WI38 (cell line): Measurements from ENCODE around the gene PEX11G.

ENCODE experiments used
- H3K4me3 ChIP-seq: 2 replicates; pipeline ENCODE4 v1.5.1; 2011; ENCODE audit warnings: low read depth, mild to moderate bottlenecking, control low read depth, low read length
- CTCF ChIP-seq: IDR thresholded peaks from 2 replicates; pipeline ENCODE4 v1.5.1; 2012; ENCODE audit warnings: low read depth, mild to moderate bottlenecking, control low read depth, low read length

Gene PEX11G

GRCh38 chr19:7509625-7510024 is 20.8 kb upstream of the PEX11G start:
- no peak for TF ChIP-seq CTCF
- H3K4me3 ChIP-seq: no peak overlapping the region

- no peak overlapping the region for H3K4me3 ChIP-seq
- no peak for TF ChIP-seq CTCF
Observed at GRCh38 chr19:7507884-7508283, 19.0 kb upstream of the PEX11G start.

- no peak overlapping the region for H3K4me3 ChIP-seq
- TF ChIP-seq CTCF: no peak
Observed at GRCh38 chr19:7506385-7507328, 17.8 kb upstream of the PEX11G start.

GRCh38 chr19:7505682-7506384 is 17.0 kb upstream of the PEX11G start:
- no peak for TF ChIP-seq CTCF
- no peak overlapping the region for H3K4me3 ChIP-seq

GRCh38 chr19:7505288-7505681 is 16.4 kb upstream of the PEX11G start:
- TF ChIP-seq CTCF: no peak
- H3K4me3 ChIP-seq: no peak overlapping the region

GRCh38 chr19:7504684-7505083 is 15.8 kb upstream of the PEX11G start:
- no peak overlapping the region for H3K4me3 ChIP-seq
- TF ChIP-seq CTCF: no peak

- H3K4me3 ChIP-seq: no peak overlapping the region
- no peak for TF ChIP-seq CTCF
Observed at GRCh38 chr19:7502552-7502951, 13.7 kb upstream of the PEX11G start.
